Stimulated activated CD4-positive, alpha-beta T cell treated with anti-CD3 and anti-CD28 coated beads, Interleukin-4, amount 100 ng/mL, for 4 hours (primary cell): ENCODE data around the gene NYNRIN.

Experiments used
- DNase-seq, 2 experiments: peaks; one replicate each; pipeline ENCODE4 v3.0.0-alpha.2; 2020

Gene NYNRIN

DNA sequence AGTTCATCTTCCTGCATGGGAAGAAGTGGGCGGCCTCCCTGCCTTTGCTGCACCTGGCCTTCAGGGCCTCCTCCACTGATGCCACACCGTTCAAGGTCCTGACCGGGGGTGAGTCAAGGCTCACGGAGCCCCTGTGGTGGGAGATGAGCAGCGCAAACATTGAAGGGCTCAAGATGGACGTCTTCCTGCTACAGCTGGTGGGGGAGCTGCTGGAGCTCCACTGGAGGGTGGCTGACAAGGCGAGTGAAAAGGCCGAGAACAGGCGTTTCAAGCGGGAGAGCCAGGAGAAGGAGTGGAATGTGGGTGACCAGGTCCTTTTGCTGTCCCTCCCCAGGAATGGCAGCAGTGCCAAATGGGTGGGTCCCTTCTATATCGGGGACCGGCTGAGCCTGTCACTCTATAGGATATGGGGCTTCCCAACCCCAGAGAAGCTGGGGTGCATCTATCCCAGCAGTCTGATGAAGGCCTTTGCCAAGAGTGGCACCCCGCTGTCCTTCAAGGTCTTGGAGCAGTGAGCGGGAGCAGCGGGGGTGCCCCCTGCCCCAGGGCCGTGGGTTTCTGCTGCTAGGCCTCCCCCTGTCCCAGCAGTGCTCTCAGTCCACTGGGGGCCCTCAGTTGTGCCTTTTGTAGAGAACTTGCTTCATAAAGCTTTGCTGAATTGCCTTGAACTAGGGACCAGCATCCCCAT, 18.3 kb downstream of the NYNRIN start:
- no peak for DNase-seq

DNA sequence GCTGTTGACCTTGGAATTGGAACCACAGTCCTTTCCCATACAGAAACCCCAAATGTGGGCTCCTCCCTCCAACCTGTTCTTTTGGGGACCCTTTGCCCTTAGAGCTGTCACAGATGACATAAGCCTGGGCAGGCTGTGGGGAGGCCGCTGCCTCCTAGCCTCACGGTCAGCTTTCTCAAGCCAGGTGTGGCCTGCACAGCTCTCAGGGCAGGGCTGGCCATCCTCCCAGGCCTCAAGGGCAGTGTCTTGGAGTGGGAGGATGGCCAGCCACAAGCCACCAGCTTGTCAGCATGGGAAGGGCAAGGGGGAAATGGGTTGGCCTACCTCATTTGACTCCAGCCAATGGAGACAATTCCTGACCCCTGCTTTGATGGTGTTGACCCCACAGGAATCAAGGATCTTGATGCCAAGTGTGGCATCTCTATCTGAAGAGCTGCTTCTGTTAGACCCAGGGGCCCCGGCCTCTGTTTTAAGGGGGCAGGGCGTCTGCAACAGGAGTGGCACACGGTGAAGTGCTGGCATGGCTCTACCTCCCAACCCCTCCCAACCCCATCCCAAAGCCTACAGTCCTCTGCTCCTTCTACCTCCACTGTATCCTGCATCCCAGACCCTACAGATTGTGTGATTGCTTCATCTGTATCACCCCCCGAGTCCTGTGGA, 19.2 kb downstream of the NYNRIN start:
- no peak for DNase-seq

DNA sequence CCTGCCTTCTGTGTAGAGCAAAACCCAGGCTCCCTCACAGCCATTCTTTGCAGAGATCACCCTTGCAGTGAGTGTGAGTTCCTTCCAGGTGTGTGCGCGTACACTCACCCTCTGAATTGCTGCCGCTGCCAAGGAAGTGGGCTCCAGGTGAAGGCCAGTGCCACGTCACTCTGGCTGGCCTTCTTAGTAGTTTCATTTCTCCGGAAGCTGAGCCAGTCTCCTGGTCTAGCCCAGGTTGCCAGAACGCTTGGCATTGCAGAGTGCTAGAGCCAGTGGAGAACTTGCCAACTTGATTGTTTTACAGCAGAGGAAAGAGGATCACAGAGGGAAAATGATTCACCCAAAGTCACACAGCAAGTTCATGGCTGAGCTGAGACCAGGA, 19.7 kb downstream of the NYNRIN start:
- no peak for DNase-seq

DNA sequence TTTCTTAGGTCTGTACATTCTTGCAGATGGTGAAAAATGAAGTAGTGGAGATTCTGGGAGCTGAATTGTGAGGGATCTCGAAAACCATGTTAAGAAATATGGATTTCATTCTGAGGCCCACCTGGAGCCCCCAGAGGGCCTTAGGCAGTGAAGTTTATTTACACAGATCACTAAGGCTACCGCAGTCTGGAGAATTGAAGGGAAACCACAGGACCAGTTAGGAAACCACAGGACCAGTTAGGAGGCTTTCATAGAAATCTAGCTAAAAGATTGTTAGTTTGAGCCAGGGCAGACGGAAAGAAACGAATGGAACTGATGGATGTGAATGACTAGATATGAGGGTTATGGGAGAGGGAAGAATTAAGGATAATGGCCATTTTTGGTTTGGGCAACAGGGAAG, 23.5 kb downstream of the NYNRIN start:
- DNase-seq: no peak

DNA sequence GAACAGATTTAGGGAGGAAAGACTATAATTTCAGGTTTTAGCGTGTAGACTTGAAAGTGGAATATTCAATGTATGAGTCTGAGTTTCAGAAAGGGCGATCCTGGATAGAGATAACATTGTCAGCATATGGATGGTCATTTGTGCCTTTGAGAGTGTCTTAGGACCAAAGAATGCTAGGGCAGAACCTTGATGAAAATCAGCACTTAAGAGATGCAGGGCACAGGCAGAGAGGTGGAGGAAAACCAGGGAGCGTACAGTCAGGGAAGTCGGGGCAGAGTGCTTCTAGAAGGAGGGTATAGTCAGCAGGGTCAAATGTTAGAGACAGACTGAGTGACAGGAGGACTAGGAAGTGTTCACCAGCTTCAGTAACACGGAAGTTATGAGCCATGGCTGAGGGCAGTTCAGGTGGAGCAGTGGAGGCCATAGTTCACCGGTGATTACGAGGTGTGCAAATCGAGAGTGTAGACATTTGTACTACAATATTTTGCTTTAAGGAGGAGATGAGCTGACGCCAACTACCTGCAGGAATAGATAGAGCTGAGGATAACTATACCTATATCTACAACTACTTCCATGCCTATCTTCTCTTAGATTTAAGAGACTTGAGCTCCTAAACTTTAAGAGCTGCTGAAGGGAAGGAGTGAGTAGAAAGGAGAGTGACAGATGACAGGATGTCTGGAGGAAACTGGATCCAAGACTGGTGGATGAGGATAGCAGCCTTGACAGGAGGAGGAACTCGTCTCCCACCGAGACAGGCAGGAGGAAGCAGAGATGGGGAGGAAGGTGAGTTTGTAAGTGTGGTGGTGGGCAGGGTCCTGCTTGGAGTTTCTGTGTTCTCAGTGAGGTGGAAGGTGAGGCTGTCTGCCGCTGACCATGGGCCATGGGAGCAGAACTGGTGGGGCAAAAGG, 24.1 kb downstream of the NYNRIN start:
- DNase-seq: no peak

DNA sequence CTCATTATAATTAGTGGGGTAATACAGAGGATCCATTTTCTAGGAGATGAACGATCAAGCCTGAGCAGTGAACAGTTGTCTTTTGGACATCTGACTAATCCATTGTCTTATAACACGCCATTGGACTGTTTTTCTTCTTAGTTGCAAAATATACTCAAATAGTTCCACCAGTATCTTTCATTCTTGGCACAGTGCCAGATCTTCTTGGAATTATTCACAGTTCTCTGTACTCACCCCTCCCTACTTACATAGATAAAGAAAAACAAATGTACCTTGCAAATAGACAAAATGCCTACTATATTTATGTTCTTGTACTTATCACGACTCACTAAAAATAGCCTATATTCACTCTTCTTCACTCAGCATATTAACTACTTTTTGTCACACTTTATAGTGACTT, 26.9 kb downstream of the NYNRIN start:
- no peak for DNase-seq

DNA sequence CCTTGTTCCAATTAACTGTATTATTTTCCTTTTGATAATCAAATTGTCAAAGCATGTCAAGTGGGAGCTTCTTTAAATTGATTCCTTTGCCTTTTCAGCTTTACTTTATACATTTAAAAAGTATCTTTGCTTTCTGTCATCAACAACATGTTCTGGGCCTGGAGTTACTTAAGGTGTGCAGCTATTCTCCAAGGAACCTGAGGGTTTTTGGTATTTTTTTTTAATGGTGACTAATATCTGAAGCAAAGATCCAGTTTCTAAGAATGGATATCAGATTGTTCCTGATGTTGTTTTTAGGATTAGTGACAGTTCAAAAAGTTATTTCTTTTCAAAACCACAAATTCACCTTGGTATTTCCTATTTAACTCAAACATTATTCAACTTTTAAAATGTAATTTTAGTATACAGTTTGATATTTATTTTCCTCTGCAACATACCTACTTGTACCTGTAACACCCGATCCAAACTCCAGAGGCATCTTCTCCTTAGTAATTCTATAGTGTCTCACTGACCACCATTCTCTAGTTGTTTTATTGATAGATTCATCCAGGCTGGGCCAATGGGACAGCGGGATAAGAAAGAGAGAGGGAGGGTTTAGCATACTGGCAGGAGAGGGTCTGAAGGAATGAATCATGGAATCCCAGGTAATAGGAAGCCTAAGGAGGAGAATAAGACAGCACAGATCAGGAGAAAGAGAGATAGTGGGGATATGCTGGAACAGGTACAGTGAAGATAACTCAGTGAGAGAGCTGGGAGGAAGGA, 27.5 kb downstream of the NYNRIN start:
- DNase-seq: no peak

DNA sequence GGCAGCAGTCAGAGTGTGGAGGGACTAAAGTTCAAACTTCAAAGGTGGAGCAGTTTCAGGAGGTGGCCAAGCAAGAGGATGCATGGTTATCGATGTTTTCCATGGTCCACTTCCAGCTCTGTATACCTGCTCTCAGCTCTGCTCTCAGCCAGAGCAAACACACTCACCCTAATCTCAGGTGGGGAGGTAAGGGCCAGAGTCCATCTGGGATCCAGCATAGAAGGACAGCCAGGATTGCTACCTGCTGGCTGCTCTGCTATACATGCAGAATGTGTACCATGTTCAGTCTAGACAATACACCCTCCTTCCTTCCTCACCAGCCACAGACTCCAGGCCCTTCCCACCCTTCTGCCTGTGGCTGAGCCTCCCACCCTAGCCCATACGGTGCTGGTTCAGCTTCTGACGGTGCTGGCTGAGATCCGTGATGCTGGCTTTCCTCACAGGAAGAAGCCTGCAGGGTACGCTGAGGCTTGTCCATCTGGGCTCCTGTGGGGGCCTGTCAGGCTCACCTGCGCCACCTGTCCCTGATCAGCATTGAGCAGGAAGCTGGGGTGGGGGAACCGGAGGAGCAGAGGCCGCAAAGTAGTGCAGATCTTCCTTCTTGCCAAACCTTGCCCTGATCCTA, 28.2 kb downstream of the NYNRIN start:
- no peak for DNase-seq

DNA sequence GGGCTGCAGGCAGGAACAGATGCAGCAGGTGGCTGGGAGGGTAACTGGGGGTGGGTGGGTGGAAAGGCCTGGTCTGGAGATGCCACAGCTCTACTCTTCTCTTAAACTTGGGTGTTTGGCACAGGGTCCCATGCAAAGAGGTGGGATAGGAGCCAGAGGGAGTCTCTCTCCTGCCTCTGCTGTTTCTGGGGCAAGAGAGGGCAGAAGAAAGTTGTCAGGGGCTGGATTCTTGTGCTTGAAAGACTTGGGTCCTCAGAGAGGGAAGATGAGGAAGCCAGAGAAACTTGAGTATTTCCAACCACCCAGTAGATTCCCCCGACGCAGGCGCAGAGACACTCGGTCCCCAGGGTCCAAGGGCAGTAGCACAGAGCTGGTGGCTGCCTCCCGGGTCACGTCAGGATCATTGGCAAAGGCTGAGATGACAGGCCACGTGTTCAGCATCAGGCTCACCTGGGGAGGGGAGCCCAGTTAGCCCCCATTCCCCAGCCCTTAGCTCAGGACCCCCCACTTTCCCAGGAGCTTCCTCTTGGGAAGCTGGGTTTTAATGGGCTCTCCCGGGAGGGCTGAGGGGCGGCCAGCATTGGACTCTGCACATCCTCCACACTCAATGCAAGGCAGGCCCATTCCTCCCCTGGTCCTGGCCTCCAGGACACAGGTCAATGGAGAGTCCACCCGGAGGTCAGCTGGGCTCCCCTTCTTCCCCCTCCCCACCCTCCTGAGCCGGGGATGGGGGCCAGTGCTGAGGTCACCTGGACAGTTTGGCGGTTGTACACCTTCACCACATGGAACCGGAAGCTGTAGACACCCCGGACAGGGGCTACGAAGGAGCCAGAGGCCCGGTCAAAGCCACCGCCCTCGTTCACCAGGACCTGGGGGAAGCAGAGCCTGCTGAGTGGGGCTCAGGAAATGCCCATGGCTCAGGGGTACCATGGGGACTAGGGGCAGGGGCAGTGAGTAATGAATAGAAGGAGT, 29.0 kb downstream of the NYNRIN start:
- DNase-seq: no peak

DNA sequence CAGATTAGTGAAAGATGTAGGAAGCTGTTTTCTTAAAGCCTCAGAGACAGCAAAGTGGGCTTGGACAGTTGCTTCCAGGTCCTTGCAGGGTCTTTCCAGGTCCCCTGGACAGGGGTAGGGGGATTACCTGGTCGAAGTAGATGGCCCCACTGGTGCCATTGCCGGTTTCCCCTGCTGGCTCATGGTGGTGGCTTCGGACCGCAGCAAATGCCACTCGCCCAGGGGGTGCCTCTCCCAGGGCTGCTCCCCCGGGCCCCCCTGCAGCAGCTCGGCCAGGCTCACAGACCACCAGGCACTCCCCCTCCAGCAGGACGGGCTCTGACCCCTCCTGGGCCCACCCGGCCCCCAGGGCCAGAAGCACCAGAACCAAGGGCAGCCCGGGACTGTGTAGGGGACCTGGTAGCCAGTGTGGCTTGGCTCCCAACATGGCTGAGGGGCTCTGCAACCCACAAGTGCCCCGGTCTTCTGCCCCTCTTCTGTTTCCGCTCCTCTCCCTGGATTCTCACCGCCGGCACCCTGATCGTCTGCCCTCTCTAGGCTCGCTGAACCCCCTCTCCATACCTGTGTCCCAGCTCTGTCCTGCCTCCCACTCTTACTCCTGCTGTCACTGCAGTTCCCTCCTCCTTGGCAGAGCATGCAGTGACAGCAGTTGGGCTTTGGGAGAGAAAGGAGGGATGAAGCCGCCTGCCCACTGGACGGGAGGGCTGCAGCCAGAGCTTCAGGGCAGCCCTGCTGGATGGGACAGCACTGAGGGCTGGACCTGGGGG, 30.0 kb downstream of the NYNRIN start:
- no peak for DNase-seq

DNA sequence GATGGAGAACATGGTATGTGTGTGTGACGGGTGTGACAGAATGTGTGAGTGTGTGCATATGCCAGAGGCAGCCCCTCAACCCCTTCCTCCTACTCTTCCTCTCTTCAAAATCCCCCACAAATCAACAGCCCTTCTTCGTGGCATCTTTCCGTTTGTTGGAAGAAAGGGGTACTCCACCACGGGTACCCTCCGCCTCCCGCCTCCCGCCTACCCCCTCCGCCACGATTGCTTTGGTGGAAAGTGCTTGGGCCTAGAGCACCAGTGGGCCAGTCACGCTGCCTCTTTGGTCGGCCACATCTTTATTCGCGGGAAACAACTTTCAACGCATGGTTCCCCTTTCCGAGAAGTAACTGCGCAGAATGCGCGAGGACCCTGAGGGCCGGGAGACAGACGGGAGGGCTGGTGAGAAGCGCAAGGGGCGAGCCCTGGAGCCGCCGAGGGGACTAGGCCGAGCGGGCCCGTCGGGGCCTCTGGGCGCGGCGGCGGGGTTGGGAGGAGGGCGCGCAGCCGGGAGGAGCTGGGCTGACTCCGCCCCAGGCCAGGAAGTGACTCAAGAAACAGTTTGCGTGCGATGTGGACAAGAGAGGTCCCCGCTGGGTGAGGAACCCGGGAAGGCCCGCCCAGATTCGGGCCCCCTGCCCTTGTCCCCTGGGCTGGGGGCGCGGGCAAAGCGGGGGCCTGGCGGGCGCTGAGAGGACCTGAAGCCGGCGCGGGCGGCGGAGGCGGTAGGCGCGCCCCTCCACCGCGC, 30.8 kb downstream of the NYNRIN start, which contains the start of the genes CBLN3 and KHNYN:
TSS of gene CBLN3 (minus strand) at position 274 of the 748 bp plus-strand sequence. CDS start 614 bp downstream, outside the sequence.
TSS of gene KHNYN (plus strand) at position 560 of the 748 bp plus-strand sequence. CDS start 777 bp downstream, outside the sequence.
- peak; percentile 84 to 86 for DNase-seq

DNA sequence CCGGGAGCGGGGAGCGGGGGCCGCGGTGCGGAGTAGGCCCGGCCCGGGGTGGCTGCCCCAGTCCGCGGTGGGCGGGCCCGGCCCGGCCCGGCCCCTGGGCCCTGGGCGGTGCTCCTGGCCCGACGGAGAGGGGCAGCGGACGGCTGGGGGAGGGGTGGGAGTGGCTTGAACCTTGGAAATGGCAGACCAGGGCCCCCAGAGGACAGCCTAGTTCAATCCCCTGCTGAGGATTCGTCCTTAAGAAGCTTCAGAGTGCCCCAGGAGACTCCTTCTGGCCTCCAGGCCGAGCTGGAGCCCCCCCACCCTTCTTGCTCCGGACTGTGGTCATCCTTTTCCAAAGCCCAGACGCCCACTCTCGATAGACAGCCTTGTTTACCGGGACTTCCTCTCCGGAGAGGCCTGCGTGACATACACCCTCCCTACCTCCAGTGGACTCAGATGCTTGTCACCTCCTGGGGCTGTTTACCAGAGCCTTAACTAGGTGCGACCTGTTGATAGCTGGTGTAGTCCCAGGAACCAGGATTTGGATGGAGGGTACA, 31.4 kb downstream of the NYNRIN start:
- DNase-seq: peak; percentile 21 to 58

DNA sequence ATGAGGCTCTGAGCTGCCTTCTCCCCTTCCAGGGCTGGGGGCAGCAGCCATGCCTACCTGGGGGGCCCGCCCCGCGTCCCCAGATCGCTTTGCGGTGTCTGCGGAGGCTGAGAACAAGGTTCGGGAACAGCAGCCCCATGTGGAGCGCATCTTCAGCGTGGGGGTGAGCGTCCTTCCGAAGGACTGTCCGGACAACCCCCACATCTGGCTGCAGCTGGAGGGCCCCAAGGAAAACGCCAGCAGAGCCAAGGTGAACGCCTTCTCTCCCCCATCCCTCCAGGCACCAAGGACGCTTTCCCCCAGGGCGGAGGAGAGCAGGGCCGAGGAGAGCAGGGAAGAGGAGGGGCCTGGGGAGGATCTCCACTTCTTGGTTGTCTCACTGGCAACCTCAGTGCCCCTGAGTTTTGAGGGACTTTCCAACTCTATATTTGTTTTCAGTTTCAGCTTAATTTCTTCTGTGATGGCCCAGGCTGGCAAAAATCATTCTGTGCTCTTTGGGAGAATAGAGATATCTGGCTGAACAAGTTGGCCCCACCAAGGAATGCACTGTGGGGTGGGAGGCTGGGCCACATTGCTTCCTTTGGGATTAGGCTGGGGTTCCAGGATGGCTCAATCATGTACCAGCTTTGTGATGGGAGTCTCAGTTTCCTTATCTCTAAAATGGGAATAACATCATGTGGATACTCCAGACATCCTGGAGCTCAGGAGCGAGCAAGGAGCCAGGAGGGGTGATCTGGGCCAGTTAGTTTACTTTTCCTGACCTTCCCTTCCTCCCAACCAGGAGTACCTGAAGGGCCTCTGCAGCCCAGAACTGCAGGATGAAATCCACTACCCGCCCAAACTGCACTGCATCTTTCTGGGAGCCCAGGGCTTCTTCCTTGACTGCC, 32.1 kb downstream of the NYNRIN start:
- DNase-seq: peak; percentile 64 to 65

DNA sequence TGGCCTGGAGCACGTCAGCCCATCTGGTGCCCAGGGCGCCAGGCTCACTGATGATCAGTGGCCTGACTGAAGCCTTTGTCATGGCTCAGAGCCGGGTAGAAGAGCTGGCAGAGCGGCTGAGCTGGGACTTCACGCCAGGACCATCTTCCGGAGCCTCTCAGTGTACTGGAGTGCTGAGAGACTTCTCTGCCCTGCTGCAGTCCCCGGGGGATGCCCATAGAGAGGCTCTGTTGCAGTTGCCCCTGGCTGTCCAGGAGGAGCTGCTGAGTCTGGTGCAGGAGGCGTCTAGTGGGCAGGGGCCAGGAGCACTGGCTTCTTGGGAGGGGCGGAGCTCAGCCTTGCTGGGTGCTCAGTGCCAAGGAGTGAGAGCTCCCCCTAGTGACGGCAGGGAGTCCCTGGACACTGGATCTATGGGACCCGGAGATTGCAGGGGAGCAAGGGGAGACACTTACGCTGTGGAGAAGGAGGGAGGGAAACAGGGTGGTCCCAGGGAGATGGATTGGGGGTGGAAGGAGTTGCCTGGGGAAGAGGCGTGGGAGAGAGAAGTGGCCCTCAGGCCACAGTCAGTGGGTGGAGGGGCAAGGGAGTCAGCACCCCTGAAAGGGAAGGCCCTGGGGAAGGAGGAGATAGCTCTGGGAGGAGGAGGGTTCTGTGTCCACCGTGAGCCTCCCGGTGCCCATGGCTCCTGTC, 32.9 kb downstream of the NYNRIN start:
- peak; percentile 83 to 85 for DNase-seq

DNA sequence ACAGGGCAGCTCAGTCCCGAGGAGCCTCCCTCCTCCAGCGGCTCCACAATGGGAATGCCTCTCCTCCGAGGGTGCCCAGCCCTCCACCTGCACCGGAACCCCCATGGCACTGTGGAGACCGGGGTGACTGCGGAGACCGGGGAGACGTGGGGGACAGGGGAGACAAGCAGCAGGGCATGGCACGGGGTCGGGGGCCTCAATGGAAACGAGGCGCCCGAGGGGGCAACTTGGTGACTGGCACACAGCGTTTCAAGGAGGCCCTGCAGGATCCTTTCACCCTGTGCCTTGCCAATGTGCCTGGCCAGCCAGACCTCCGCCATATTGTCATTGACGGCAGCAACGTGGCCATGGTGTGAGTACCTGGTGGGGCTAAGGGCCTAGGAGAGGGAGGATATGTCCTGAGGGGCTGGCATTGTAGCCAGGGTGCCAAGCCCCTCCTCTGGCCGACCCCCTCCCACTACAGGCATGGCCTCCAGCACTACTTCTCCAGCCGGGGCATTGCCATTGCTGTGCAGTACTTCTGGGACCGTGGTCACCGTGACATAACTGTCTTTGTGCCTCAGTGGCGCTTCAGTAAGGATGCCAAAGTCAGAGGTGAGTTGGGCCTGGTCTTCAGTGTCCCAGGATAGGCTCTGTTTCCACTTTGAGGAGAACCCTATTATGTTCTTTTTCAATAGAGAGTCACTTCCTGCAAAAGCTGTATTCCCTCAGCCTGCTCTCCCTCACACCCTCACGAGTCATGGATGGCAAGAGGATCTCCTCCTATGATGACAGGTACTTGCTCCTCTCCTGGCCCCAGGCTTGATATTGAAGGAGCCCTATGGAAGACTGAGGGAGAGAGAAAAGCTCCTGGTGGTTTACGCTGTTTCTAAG, 33.7 kb downstream of the NYNRIN start:
- DNase-seq: no peak

DNA sequence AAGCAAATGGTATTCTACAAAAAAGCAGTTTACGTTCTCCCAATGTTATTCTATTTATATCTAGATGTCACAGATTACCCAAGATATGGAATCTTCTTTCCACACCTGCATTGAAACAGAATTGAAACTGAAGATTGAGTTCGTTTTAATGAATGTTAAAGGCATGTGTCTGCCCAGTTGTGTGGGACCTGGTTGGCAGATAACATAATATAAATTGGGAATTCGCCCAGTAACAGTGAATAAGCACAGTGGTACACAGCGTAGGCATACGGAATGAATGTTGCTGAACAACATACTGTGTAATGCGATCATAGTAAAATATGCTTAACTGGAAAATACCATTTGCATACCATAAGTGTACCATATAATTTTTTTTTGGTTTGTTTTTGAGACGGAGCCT, 35.2 kb downstream of the NYNRIN start:
- DNase-seq: no peak
